ENCODE data around the gene B4GALT6.

DNA sequence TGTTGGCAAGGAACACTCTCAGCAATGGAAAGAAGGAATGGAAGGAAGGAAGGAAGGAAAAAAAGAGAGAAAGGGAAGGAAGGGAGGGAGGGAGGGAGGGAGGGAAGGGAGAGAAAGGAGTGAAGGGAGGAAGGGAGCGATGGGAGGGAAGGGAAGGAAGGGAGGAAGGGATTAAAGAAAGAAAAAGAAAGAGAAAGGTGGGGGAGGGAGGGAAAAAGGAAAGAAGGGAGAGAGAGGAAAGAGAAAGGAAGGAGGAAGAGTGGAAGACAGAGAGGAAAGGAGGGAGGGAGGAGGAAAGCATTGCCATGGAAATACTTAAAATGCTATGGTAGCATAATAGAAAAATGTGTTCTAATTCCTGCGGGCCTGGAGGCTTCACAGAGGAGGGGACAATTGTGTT is 70.3 kb downstream of the B4GALT6 start:
- TF ChIP-seq POLR2AphosphoS5 (IDR thresholded peaks at IDR 0.05) (no peak), POLR2A (IDR thresholded peaks at IDR 0.05) (no peak)
- TF ChIP-seq, protein P1, sequence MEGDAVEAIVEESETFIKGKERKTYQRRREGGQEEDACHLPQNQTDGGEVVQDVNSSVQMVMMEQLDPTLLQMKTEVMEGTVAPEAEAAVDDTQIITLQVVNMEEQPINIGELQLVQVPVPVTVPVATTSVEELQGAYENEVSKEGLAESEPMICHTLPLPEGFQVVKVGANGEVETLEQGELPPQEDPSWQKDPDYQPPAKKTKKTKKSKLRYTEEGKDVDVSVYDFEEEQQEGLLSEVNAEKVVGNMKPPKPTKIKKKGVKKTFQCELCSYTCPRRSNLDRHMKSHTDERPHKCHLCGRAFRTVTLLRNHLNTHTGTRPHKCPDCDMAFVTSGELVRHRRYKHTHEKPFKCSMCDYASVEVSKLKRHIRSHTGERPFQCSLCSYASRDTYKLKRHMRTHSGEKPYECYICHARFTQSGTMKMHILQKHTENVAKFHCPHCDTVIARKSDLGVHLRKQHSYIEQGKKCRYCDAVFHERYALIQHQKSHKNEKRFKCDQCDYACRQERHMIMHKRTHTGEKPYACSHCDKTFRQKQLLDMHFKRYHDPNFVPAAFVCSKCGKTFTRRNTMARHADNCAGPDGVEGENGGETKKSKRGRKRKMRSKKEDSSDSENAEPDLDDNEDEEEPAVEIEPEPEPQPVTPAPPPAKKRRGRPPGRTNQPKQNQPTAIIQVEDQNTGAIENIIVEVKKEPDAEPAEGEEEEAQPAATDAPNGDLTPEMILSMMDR (IDR thresholded peaks at IDR 0.05) = no peak
